Astrocyte (in vitro differentiated cells and primary cell): ENCODE data around the gene CHGA. TPM values are rescaled to one million over a fixed set of nuclear protein-coding genes. Genes with fewer than 3 reads are reported as not detected.

Experiments
- DNase-seq: peaks from one replicate; pipeline ENCODE4 v3.0.0-alpha.2; 2010; ENCODE audit warnings: low read depth
- FAIRE-seq: peaks from 2 replicates; lab custom pipeline; 2011; peaks lifted over from hg19 to GRCh38; lab: Jason Lieb, UNC
- H2AFZ ChIP-seq: 2 replicates; pipeline ENCODE4 v1.6.0; 2012; ENCODE audit warnings: low read depth, low read length, inconsistent platforms
- H3K27ac ChIP-seq: 2 replicates; pipeline ENCODE4 v1.5.1; 2011; ENCODE audit warnings: low read depth, low read length, inconsistent platforms
- H3K27me3 ChIP-seq: 2 replicates; pipeline ENCODE4 v1.6.0; 2011; ENCODE audit warnings: low read length, inconsistent platforms; ENCODE audit not compliant: insufficient read depth
- H3K36me3 ChIP-seq: 2 replicates; pipeline ENCODE4 v1.5.1; 2011; ENCODE audit warnings: low read length, inconsistent platforms; ENCODE audit not compliant: insufficient read depth
- H3K4me1 ChIP-seq: 2 replicates; pipeline ENCODE4 v1.5.1; 2011; ENCODE audit warnings: low read length, inconsistent platforms; ENCODE audit not compliant: insufficient read depth
- H3K4me2 ChIP-seq: 2 replicates; pipeline ENCODE4 v1.6.0; 2012; ENCODE audit warnings: low read length, inconsistent platforms
- H3K4me3 ChIP-seq: 2 replicates; pipeline ENCODE4 v1.5.1; 2011; ENCODE audit warnings: low read depth, mild to moderate bottlenecking, low read length, inconsistent platforms; ENCODE audit not compliant: insufficient read depth
- H3K79me2 ChIP-seq: 2 replicates; pipeline ENCODE4 v1.6.0; 2012; ENCODE audit warnings: mild to moderate bottlenecking, low read length, inconsistent platforms; ENCODE audit not compliant: insufficient read depth
- H3K9ac ChIP-seq: 2 replicates; pipeline ENCODE4 v1.6.0; 2012; ENCODE audit warnings: mild to moderate bottlenecking, low read length, inconsistent platforms
- H3K9me3 ChIP-seq: 2 replicates; pipeline ENCODE4 v1.5.1; 2012; ENCODE audit warnings: low read depth, mild to moderate bottlenecking, low read length, inconsistent platforms; ENCODE audit not compliant: insufficient read depth
- H4K20me1 ChIP-seq: 2 replicates; pipeline ENCODE4 v1.6.0; 2012; ENCODE audit warnings: low read length, inconsistent platforms; ENCODE audit not compliant: insufficient read depth
- H3K27ac Mint-ChIP-seq: one replicate; pipeline ENCODE4 v1.8.0; 2021; ENCODE audit warnings: mild to moderate bottlenecking, mixed read lengths; ENCODE audit not compliant: unreplicated experiment
- H3K27me3 Mint-ChIP-seq: one replicate; pipeline ENCODE4 v1.8.0; 2021; ENCODE audit warnings: low read depth, mixed read lengths; ENCODE audit not compliant: unreplicated experiment
- H3K36me3 Mint-ChIP-seq: one replicate; pipeline ENCODE4 v1.8.0; 2021; ENCODE audit warnings: low read depth, mixed read lengths; ENCODE audit not compliant: unreplicated experiment
- H3K4me1 Mint-ChIP-seq: one replicate; pipeline ENCODE4 v1.8.0; 2021; ENCODE audit warnings: low read depth, mixed read lengths; ENCODE audit not compliant: unreplicated experiment
- H3K4me3 Mint-ChIP-seq: one replicate; pipeline ENCODE4 v1.8.0; 2021; ENCODE audit warnings: mild to moderate bottlenecking, moderate library complexity, mixed read lengths; ENCODE audit not compliant: unreplicated experiment
- H3K9me3 Mint-ChIP-seq: one replicate; pipeline ENCODE4 v1.8.0; 2021; ENCODE audit warnings: mild to moderate bottlenecking, mixed read lengths; ENCODE audit not compliant: unreplicated experiment
- EZH2 ChIP-seq: IDR thresholded peaks from 2 replicates; pipeline ENCODE4 v1.6.1; 2012; ENCODE audit warnings: mild to moderate bottlenecking, low read length, inconsistent platforms; ENCODE audit not compliant: insufficient read depth
- total RNA-seq: library from RNA; stranded (reverse); gene quantifications from 2 replicates; pipeline ENCODE4 v1.2.1, GENCODE V29; 2021
- TF ChIP-seq, protein P1 (sequence below): IDR thresholded peaks from 2 replicates; pipeline ENCODE4 v1.5.1; 2011; ENCODE audit warnings: low read depth, mild to moderate bottlenecking, inconsistent platforms, low read length, moderate library complexity; ENCODE audit not compliant: insufficient read depth

Gene CHGA
- total RNA-seq, 1 donor from 2014 or later, result not detected

DNA sequence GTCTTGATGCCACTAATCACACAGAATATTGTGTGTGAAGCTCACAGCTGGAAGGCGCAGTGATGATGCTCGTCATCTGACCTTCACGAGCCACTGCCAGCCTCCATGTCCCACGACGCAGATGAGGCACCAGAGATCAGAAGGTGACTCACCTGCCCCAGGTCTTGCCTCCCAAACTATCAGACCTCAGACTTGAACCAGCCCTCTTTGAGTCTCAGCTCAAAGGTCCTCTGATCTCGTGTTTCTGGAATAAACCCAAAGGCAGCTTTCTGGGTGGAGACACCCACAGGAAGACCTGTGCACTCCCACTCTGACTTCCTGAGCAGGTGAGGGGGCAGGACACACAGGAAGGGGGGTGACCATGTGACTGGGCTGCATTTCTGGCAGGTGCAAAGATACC, 19.6 kb upstream of the CHGA start:
- Mint-ChIP-seq H3K27ac (no peak overlapping the region), H3K27me3 (peaks cover 33% of the 10 kb centered on the region), H3K9me3 (no peaks in the 10 kb centered on the region), H3K4me1 (no peaks in the 10 kb centered on the region), H3K36me3 (no peaks in the 10 kb centered on the region), H3K4me3 (no peak overlapping the region)
- DNase-seq (no peak), FAIRE-seq (no peak)
- no peak overlapping the region for H3K27ac ChIP-seq
- no peaks in the 10 kb centered on the region for H3K79me2 ChIP-seq
- H3K36me3 ChIP-seq, result no peaks in the 10 kb centered on the region
- no peaks in the 10 kb centered on the region for H3K4me1 ChIP-seq
- H3K9me3 ChIP-seq, result no peaks in the 10 kb centered on the region
- H4K20me1 ChIP-seq, result no peaks in the 10 kb centered on the region
- no peak overlapping the region for H3K9ac ChIP-seq
- TF ChIP-seq, protein P1, sequence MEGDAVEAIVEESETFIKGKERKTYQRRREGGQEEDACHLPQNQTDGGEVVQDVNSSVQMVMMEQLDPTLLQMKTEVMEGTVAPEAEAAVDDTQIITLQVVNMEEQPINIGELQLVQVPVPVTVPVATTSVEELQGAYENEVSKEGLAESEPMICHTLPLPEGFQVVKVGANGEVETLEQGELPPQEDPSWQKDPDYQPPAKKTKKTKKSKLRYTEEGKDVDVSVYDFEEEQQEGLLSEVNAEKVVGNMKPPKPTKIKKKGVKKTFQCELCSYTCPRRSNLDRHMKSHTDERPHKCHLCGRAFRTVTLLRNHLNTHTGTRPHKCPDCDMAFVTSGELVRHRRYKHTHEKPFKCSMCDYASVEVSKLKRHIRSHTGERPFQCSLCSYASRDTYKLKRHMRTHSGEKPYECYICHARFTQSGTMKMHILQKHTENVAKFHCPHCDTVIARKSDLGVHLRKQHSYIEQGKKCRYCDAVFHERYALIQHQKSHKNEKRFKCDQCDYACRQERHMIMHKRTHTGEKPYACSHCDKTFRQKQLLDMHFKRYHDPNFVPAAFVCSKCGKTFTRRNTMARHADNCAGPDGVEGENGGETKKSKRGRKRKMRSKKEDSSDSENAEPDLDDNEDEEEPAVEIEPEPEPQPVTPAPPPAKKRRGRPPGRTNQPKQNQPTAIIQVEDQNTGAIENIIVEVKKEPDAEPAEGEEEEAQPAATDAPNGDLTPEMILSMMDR, result no peak
- TF ChIP-seq EZH2, result no peak
- H2AFZ ChIP-seq, result no peak overlapping the region
- peaks cover 16% of the 10 kb centered on the region for H3K27me3 ChIP-seq
- no peak overlapping the region for H3K4me3 ChIP-seq
- no peak overlapping the region for H3K4me2 ChIP-seq

DNA sequence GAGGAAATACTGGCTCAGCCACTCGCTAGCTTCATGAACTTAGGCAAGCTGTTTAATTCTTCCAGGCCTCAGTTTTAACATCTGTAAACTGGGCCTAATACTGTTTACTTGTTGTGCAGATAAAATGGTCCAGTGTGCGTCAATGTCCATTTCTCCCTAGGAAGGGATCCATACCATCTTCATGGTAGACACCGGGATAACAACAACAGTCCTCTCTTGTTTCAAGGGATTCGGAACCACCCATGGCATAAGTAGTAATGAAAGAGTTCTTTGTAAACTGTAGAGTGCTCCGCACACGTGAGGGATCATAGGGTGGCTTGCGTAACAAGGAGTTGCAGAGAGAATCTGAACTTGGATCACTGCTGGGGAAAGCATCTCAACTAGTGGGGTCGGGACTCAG, 17.3 kb upstream of the CHGA start:
- FAIRE-seq (no peak), DNase-seq (no peak)
- Mint-ChIP-seq H3K27ac (no peak overlapping the region), H3K27me3 (peaks cover 33% of the 10 kb centered on the region), H3K4me3 (no peak overlapping the region), H3K4me1 (no peaks in the 10 kb centered on the region), H3K36me3 (no peaks in the 10 kb centered on the region), H3K9me3 (peaks cover 3% of the 10 kb centered on the region)
- no peak overlapping the region for H3K27ac ChIP-seq
- no peaks in the 10 kb centered on the region for H3K9me3 ChIP-seq
- no peak overlapping the region for H2AFZ ChIP-seq
- no peaks in the 10 kb centered on the region for H3K4me1 ChIP-seq
- H4K20me1 ChIP-seq, result no peaks in the 10 kb centered on the region
- H3K9ac ChIP-seq, result no peak overlapping the region
- H3K27me3 ChIP-seq, result peaks cover 16% of the 10 kb centered on the region
- no peak overlapping the region for H3K4me2 ChIP-seq
- no peak overlapping the region for H3K4me3 ChIP-seq
- no peak for TF ChIP-seq EZH2
- TF ChIP-seq, protein P1, result no peak
- no peaks in the 10 kb centered on the region for H3K36me3 ChIP-seq
- H3K79me2 ChIP-seq, result no peaks in the 10 kb centered on the region

DNA sequence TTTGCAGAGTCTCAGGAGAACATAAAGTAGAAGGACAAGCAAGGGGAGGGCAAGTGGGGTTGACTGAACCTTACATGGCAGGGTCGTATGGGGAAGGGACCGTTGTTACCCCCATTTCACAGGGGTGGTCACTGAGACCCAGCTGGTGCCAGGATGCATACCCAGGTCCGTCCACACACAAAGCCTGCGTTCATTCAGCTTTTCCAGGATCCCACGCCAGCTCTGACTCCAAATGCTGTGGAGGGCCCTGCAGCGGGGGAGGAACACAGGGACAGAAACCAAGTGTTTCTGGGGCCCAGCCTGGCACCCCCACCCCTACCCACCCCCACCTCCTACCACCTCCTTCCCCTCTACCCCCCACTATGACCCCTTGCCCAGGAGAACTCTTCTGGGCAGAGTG, 16.5 kb upstream of the CHGA start:
- Histone ChIP-seq H3K4me2 (no peak overlapping the region), H3K27ac (no peak overlapping the region), H3K36me3 (no peaks in the 10 kb centered on the region), H3K79me2 (no peaks in the 10 kb centered on the region), H3K9ac (no peak overlapping the region), H3K9me3 (no peaks in the 10 kb centered on the region), H3K4me3 (no peak overlapping the region), H2AFZ (no peak overlapping the region), H4K20me1 (no peaks in the 10 kb centered on the region), H3K27me3 (peaks cover 16% of the 10 kb centered on the region), H3K4me1 (no peaks in the 10 kb centered on the region)
- Mint-ChIP-seq H3K4me1 (no peaks in the 10 kb centered on the region), H3K9me3 (peaks cover 3% of the 10 kb centered on the region), H3K27me3 (peaks cover 33% of the 10 kb centered on the region), H3K36me3 (no peaks in the 10 kb centered on the region), H3K4me3 (no peak overlapping the region), H3K27ac (no peak overlapping the region)
- TF ChIP-seq, protein P1, result no peak
- TF ChIP-seq EZH2, result no peak
- no peak for DNase-seq
- FAIRE-seq, result no peak
